Measurements from ENCODE around the gene TSPAN33. TPM values are rescaled to one million over a fixed set of nuclear protein-coding genes. Genes with fewer than 3 reads are reported as not detected.

TSPAN33 gene
- total RNA-seq, 2 experiments from 2014 or later = 14.6 to 44.8 TPM

- Histone ChIP-seq H3K79me2 (ENCODE audit: insufficient read depth, low read depth, low read length) (no peaks in the 10 kb centered on the region), H3K9me2 (ENCODE audit: insufficient read depth, low read length) (no peaks in the 10 kb centered on the region), H3K27ac (ENCODE audit: low read depth, low read length, poor library complexity, severe bottlenecking) (no peak overlapping the region), H3K36me3 (ENCODE audit: insufficient read depth, low read length) (no peaks in the 10 kb centered on the region; the same call in 1 of the 2 replicates), H3K9me3 (ENCODE audit: low read length) (no peaks in the 10 kb centered on the region), H3K4me2 (ENCODE audit: low read length) (no peak overlapping the region), H3K4me3 (ENCODE audit: low read depth, low read length, poor library complexity, severe bottlenecking) (no peak overlapping the region), H2AFZ (ENCODE audit: low read length) (no peak overlapping the region), H3K4me1 (ENCODE audit: insufficient read depth, low read length, poor library complexity, severe bottlenecking) (no peaks in the 10 kb centered on the region), H4K20me1 (ENCODE audit: insufficient read depth, low read length) (no peaks in the 10 kb centered on the region)
- intact Hi-C loops (cut with micrococcal nuclease; ENCODE audit: unreplicated experiment) = no loop called here
- ChIA-PET POLR2A (interaction anchor here (0.6 kb wide), 1 partner anchor 153 kb away, joined by 8 read pairs; no protein-coding TSS in a partner anchor), CTCF (ENCODE audit: unreplicated experiment) (interaction anchor here (0.5 to 0.6 kb wide), 2 partner anchors 11 to 1793 kb away, joined by 3 to 6 read pairs; no protein-coding TSS in a partner anchor)
- TF ChIP-seq EZH2phosphoT487 (IDR thresholded peaks at IDR 0.05; ENCODE audit: borderline replicate concordance, low read depth, low read length) (no peak), CTCF (conservative IDR thresholded peaks at IDR 0.05; ENCODE audit: low read length) (no peak)
- BruUV-seq (replicated peaks) = no TSS peak
- no peak for DNase-seq (ENCODE audit: low spot score)
Measured at GRCh38 chr7:129127154-129127553, 17.4 kb upstream of the TSPAN33 start.

GRCh38 chr7:129127601-129128000 lies 16.9 kb upstream of the TSPAN33 start:
- TF ChIP-seq CTCF (conservative IDR thresholded peaks at IDR 0.05; ENCODE audit: low read length) = no peak
- TF ChIP-seq EZH2phosphoT487 (IDR thresholded peaks at IDR 0.05; ENCODE audit: borderline replicate concordance, low read depth, low read length) = no peak
- CTCF ChIA-PET (ENCODE audit: unreplicated experiment) = interaction anchor here (0.6 kb wide), 1 partner anchor 1793 kb away, joined by 3 read pairs; no protein-coding TSS in a partner anchor
- H3K79me2 ChIP-seq (ENCODE audit: insufficient read depth, low read depth, low read length) = no peaks in the 10 kb centered on the region
- H3K4me2 ChIP-seq (ENCODE audit: low read length) = no peak overlapping the region
- no peaks in the 10 kb centered on the region for H3K4me1 ChIP-seq (ENCODE audit: insufficient read depth, low read length, poor library complexity, severe bottlenecking)
- POLR2A ChIA-PET = interaction anchor here (0.6 kb wide), 1 partner anchor 153 kb away, joined by 8 read pairs; no protein-coding TSS in a partner anchor
- H2AFZ ChIP-seq (ENCODE audit: low read length) = no peak overlapping the region
- no peaks in the 10 kb centered on the region for H3K9me3 ChIP-seq (ENCODE audit: low read length)
- intact Hi-C loops (cut with micrococcal nuclease; ENCODE audit: unreplicated experiment) = no loop called here
- DNase-seq (ENCODE audit: low spot score) = no peak
- H3K27ac ChIP-seq (ENCODE audit: low read depth, low read length, poor library complexity, severe bottlenecking) = no peak overlapping the region
- H3K9me2 ChIP-seq (ENCODE audit: insufficient read depth, low read length) = no peaks in the 10 kb centered on the region
- no peaks in the 10 kb centered on the region for H4K20me1 ChIP-seq (ENCODE audit: insufficient read depth, low read length)
- no peaks in the 10 kb centered on the region for H3K36me3 ChIP-seq (ENCODE audit: insufficient read depth, low read length)
- BruUV-seq (replicated peaks) = no TSS peak
- no peak overlapping the region for H3K4me3 ChIP-seq (ENCODE audit: low read depth, low read length, poor library complexity, severe bottlenecking)

GRCh38 chr7:129134356-129134987 lies 10.0 kb upstream of the TSPAN33 start:
- H2AFZ ChIP-seq (ENCODE audit: low read length) = peak overlapping the region; percentile 94
- ChIA-PET POLR2A (interaction anchor here (0.8 to 0.9 kb wide), 2 partner anchors 9 to 17 kb away, joined by 4 read pairs; no protein-coding TSS in a partner anchor), CTCF (ENCODE audit: unreplicated experiment) (interaction anchor here (0.5 kb wide), 1 partner anchor 399 kb away, joined by 3 read pairs; no protein-coding TSS in a partner anchor)
- TF ChIP-seq EZH2phosphoT487 (IDR thresholded peaks at IDR 0.05; ENCODE audit: borderline replicate concordance, low read depth, low read length) = no peak
- TF ChIP-seq CTCF (conservative IDR thresholded peaks at IDR 0.05; ENCODE audit: low read length) = no peak
- H3K4me3 ChIP-seq (ENCODE audit: low read depth, low read length, poor library complexity, severe bottlenecking) = no peak overlapping the region
- H3K9me2 ChIP-seq (ENCODE audit: insufficient read depth, low read length) = no peaks in the 10 kb centered on the region
- H3K79me2 ChIP-seq (ENCODE audit: insufficient read depth, low read depth, low read length) = no peaks in the 10 kb centered on the region
- H3K36me3 ChIP-seq (ENCODE audit: insufficient read depth, low read length) = no peaks in the 10 kb centered on the region
- peak overlapping the region; percentile 36 for H3K27ac ChIP-seq (ENCODE audit: low read depth, low read length, poor library complexity, severe bottlenecking)
- H3K4me1 ChIP-seq (ENCODE audit: insufficient read depth, low read length, poor library complexity, severe bottlenecking) = peaks cover 44% of the 10 kb centered on the region
- peak overlapping the region; percentile 31 for H3K4me2 ChIP-seq (ENCODE audit: low read length)
- 0 out of 2 replicates have a peak, but pooled peaks cover 4% of the 10 kb centered on the region for H3K9me3 ChIP-seq (ENCODE audit: low read length)
- no peak for DNase-seq (ENCODE audit: low spot score)
- intact Hi-C loops (cut with micrococcal nuclease; ENCODE audit: unreplicated experiment) = no loop called here
- no peaks in the 10 kb centered on the region for H4K20me1 ChIP-seq (ENCODE audit: insufficient read depth, low read length)
- no TSS peak for BruUV-seq (replicated peaks)

Data from OCI-LY7 (cell line).